Inferior parietal cortex (tissue), 1 donor: ENCODE results near the gene IZUMO4.

Experiments
- DNase-seq: peaks from one replicate; pipeline ENCODE4 v3.0.0-alpha.2; 2016; ENCODE audit errors: extremely low spot score

The IZUMO4 gene

DNA sequence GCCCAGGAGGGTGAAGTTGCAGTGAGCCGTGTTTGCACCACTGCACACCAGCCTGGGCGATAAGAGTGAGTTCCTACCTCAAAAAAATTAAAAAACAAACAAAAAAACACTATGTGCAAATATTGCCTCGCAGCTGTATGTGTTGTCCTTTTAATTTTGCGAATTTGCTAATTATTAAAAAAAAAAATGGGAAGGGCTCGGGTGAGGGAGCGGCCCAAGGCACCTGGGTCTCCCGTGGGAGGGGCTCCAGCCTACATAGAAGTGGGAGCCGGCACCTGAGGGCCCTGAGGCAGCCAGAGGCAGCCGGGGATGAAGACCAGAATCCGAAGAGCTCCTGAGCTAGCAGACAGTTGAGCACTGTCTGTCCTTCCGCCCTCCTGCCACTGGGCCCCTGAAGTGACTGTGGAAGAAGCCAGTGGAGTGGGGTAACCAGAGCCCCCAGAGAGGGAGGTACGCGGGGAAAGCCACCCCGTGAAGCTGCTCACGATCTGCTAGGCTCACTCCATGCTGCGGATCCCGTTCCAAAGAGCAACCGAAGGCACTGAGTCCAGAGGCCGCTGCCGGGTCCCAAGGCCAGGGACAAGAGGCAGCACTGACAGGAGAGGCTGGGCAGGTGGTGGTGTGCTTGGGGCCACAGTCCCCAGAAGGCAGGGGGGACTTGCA lies 6.5 kb downstream of the IZUMO4 start:
- DNase-seq: no peak

DNA sequence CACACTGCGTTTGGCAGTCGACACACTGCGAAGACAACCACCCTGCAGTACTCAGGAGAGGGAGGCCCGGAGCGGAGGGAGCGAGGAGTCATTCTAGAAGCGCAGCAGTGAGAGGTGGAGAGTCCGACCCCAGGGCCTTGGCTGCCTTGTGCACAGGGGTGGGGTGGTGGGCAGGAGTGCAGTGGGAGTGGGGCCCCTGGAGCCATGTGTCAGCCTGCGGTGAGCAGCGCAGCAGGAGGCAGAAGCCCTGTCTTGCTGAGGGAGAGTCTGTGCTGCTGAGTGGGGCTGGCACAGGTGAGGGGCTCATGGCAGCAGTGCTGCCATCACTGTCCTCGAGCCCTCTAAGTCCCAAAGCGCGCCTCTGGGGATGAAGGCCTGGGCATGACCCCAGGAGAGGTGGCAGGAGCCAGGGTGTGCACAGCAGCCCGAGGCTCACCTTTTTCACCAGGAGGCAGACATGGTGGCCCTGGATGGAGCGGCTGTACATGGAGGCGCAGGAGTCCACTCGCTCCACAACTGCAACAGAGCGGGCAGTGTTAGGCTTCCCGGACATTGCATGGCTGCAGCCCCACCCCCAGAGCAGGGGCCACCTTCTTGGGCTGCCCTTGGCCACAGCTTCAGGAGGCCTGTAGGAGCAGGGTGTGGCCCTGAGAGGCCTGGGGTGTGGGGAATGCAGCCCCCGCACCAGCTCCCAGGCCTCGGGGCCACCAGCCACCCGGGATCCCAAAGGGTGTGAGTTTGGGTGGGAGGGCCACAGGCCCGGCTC lies 11.7 kb downstream of the IZUMO4 start:
- no peak for DNase-seq

DNA sequence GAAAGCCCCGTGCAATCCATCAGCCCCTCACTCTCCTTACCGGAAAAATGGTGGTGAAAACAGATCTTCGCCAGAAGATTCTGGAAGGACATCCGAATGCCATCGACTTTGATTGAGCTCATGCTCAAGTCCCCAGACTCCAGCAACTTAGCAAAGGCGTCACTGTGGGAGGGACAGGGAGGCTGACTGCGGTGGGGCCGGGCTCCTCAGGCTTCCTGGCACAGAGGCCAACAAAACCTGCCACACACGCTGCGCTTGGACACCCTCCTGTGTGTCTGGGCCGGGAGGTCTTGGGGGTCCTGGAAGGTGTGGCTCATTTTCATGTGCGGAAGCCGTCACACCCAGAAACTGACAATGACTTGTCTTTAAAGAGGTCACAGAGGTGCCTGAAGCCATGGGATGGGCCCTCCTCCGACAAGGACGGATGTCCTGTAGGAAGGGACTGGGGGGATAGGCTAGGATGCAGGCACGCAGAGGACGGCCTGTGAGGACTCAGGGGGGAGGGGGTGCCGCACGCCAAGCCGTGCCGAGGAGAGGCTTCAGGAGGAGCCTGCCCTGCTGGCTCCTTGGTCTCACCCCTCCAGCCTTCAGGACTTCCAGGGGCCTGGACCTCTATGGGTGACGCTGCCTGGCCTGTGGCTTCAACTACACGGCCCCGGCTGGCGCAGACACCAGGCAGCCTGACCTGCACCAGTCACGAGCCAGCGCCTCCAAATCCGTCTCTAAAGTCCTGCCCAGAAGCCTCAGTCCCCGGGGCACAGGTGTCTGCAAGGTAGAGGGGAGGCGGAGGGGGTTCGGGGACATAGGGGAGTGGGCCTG lies 12.5 kb downstream of the IZUMO4 start:
- no peak for DNase-seq

DNA sequence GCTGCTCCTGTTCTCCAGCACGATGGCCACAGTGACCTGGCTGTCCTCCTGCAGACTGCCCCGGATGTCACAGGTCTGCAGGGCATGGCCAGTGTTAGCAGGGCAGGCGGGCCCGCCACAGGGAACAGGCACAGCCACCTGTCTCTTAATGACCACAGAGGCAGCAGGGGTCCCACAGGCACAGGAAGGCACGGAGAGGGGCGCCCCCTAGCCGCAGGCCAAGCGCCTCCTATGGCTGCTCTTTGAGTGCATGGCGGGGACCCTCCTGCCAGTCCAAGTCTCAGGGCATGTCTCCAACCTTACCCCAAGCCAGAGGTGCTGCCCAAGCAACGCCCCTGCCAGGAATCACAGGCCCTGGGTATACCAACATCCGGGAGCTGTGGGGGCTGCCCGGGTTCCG lies 14.1 kb downstream of the IZUMO4 start:
- DNase-seq: no peak

DNA sequence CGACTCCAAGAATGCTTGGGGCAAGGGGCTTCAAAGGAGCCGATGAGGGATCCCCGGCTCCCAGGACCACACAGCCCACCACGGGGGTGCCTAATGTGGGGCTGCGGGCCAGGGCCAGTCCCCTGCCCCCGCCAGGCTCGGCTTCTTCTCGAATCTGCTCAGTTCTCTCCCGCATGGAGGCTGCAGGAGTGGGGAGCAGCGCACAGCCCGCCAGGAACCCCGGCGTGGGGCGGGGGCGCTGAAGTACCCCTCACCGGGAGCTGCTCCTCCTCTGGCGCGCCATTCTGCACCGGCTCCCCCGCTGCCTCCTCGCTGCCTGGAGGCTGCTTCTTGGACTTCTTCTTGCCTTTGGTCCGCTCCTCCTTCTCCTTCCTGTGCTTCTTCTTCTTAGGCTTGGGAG lies 14.7 kb downstream of the IZUMO4 start:
- DNase-seq: no peak

DNA sequence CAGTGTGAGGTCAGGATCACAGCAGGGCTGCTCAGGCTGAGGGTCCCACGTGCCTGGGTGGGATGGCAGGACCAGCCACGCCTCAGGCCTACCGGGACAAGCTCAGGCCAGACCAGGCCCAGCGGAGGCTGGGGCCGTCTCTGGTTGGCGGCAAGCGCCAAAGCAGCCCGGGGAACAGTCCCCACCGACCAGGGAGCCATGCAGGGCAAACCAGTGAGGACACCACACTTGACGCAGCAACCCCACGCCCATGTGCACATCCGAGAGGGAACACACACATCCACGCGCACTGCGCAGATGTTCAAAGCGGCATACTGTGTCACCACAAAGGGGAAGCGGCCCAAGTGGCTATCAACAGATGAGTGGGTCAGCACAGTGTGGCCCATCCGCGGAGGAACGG lies 15.2 kb downstream of the IZUMO4 start:
- no peak for DNase-seq

DNA sequence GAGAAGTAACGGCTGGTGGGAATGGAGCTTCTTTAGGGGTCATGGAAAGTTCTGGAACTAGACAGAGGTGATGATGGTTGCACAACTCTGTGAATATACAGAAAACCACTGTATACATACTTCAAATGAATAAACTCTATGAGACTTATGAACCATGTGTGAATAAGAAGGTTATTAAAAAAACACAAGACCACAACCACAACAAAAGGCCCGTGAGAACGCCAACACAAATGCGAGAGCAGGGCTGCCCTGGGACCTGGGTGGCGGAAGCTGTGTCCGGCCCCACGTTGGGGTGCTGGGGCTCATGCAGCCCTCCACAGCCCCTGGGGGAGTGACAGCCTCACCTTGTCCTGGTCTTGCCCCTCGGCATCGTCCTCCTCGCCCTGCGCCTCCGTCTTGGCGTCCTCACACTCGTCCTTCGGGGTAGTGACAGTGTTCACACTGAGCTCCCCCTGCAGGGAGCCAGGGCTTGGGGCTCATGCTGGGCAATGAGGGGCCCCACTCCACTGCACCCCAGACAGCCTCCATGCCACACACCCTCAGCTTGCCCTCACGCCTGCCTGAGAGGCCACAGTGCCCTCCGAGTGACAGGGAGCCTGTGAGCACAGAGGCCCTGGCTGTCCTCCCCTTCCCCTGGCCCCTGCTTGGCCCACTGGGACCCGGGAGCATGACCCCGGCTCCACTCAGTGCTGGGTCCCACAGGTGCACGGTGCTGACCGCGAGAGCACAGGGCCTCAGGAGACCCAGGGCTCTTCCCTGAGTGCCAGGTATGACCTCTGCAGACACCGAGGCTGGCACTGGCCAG lies 16.0 kb downstream of the IZUMO4 start:
- DNase-seq: no peak

DNA sequence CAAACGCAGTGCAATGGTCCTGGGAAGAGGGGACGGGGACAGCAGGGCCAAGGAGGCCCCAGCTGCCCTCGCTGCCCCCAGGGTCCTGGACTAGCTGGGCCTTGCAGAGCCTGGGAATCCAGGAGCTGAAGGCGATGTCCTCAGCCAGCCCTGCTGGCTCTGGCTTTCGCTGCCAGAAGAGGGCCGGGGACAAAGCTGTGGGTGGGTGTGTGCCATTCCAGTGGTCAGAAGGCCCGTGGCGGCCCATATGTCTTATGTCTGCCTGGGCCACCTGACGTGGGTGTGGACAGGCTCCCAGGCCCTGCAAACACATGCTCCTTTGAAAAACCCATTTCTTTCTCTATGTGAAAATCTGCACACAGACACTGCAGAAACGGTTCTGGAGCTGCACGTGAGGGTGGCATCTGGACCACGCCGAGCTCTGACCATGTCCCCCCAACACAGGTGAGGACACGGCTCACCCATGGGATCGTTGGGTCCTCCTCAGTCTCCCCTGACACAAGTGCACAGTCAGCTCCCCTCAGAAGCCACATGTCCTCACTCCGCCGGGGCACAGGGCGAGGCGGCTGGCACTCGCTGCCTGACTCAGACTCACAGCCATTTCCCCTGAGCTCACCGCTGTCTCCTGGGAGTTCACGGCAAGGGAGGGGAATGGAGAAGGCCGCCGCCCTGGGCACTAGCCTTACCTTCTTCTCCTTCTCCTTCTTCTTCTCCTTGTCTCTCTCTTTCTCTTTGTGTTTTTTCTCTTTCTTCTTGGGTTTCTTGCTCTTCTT lies 16.9 kb downstream of the IZUMO4 start:
- DNase-seq: no peak

DNA sequence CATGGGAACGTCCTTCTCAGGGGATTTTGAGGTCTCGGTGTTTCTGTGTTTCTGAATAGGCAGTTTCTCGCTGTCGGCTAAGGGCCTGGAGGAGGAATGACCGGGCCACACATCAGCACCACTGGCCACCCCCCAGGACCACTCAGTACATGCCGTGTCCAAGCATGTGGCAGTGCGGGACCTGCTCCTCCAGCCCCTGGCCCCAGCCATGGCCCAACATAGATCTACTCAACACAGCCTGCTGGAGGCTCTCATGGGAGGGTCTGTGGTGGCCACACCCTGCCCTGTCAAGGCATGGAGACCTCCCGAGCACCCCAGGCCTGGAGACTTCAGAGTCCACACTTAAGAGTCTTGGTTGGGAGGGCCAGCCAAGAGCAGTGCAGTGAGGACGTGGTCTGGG lies 17.5 kb downstream of the IZUMO4 start:
- DNase-seq: no peak

DNA sequence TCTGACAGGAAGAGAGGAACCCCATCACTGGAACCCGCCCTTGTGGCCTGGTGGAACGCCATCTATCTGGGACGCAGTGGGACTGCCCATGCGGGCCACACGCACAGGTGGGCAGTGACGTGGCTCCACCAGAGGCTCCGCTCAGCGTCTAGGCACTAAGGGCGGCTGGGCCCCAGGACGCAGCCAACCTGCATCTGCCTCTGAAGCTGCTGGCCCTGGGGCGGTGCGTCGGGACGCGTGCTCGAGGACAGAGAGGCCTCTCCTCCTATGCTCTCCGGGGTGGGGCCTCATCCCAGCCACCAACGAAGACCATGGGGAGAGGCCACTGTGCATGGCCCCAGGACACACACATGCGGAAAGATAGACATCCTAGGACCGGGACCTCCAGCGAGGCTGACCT lies 18.1 kb downstream of the IZUMO4 start:
- DNase-seq: no peak

DNA sequence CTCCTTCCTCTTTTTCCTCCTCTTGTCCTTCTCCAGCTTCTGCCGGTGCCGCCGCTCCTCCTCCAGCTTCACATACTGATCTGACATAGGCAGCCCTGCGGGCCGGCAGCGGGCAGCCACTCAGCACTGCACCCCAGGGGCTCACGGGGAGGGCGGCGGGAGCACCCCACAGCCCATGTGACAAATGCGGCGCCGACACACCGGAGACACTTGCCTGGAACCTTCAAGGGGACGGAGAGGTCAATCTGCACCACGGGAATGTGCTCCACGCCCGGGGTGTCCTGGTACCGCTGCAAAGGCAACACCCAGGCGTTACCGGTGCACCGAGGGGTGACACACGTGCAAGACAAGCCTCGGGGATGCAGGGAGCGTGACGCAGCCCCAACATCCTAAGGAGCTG lies 18.6 kb downstream of the IZUMO4 start:
- DNase-seq: no peak

DNA sequence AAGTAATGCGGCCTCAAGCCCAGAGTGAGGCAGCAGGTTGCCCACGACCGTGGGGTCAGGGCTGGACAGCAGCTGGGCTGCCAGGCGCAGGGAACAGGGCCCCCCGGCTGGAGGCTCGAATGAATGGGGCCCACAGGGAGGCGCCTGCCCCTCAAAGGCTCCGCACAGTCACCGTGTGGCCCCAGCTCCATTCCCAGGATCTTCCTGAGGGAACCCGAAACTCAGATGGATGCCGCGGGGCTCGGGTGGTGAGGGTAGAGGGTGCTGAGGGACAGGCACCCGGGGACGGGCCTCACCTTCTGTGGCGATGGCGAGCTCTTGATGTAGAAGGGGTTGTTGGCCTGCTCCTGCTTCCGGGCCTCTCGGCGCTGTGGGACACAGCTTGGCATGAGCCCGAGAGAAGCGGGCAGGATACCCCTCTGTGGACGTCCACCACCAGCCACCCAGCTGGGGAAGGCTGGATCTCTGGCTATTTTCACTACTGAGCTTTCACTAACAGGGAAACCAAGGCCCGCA lies 19.3 kb downstream of the IZUMO4 start:
- DNase-seq: no peak

DNA sequence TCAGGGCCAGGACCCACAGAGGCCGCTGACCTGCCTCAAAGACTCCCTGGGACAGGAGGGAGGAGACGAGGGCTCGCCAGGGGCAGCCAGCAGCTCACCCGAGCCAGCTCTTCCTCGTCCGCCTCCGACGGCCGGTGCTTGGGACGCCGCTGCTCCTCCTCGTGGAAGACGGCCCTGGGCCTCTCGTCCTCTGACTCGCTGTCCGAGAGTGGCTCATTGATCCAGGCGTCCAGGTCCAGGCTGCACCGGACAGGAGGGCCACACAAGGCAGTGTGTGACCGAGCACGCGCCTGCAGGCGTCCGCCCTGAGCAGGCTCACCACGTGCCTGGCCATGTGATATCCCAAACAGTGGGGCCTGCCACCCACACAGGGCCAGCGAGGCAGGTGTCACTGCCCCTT lies 19.8 kb downstream of the IZUMO4 start:
- no peak for DNase-seq

DNA sequence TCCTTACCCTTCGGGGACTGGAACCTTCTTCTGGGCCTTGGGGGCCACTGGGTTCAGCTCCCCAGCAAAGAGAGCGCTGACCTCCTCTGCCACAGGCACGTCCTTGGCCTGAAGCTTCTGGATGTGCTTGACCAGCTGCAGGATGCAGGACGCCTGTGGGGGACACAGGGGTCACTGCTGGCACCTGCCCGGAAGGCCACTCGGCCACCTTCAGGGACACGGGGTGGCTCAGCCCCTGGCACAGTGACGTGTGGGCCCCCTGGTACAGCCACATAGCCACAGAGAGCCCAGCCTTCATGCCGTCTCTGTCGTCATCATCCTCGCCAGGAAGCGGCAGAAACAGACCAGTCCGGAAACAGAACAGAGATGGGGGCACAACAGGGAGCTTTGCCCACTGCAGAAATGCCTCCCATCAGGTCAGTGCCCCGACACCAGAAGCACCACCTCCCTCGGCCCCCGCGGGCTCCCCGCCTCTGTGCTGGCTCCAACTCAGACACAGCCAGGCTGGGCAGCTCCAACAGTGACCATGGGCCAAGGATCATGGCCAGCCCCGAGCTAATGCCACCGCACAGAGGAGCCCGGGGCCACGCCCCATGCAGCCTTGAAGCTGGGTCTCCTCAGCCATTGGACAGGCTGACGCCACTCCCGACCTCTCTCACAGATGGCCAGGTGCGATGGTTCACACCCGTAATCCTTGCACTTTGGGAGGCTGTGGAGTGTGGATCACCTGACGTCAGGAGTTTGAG lies 20.7 kb downstream of the IZUMO4 start:
- no peak for DNase-seq

DNA sequence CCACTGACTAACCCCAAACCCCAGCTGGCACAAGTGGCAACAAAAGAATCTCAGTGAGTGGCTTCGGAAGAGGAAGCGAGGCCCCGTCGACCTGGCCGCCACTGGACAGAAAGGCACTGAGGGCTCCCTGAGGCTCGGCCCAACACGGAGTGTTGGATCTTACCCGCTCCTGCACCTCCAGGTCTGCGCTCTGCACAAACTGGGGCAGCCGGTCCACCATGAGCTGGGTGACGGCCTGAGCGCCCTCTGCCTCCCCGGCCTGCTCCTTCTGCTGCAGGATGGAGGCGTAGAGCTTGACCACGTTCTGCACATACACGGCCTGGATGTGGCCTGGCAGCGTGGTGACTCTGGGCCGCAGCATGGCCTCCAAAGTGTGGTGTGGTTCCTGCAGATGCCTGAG lies 21.7 kb downstream of the IZUMO4 start:
- DNase-seq: no peak

DNA sequence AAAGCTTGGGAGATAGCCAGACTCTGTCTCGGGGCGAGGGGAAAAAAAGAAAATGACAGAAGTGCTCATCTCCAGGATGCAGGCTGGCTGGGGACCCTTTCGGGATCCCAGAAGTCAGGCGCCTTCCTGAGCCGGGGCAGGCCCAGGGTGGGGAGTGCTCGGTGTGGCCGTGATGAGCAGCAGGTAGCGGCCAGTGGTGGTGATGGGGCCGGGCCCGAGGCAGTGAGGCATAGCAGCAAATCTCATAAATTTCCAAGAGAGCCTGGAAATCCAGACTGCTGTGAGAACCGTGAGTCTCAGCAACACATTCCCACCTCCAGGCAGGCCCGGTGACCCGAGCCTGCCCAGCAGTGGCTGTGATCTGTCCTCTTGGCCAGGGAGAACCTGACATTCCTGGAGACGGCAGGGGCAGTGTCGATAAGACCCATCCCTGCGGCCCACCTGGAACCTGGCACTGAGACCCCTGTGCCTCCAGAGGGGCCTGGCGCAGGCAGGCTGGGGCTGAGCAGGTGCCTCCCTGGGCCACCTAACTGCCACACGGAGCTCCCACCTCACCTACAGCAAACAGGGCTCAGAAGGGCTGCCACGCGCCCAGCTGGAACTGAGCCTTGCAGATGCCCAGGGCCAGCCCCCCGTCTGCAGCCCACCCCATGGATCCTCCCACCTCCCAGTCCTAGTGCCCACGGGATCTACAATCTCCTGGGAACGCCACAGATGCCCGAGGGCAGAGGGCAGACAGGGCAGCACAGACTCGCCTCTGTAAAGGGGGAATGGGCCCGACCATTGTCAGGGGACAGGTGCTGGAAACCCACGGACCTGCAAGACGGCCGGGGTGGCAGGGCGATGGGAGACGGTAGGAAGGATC lies 23.4 kb downstream of the IZUMO4 start:
- DNase-seq: no peak

DNA sequence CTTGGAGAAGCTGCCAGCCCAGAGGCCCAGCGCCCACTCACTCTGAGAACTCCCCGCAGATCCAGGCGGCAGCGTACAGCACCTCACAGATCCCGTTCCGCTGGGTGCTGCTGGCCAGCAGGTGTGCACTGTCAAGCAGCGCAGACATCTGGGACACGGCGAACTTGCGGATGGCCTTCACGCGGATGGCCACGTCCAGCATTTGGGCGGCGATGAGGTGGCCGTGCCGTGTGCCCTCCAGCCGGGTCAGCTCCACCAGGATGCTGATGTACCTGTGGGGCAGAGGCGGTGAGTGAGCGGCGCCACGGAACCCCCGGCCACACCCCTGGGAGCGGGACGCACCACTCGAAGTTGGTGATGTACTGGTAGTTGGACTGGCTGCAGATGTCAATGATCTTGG lies 24.1 kb downstream of the IZUMO4 start:
- no peak for DNase-seq

DNA sequence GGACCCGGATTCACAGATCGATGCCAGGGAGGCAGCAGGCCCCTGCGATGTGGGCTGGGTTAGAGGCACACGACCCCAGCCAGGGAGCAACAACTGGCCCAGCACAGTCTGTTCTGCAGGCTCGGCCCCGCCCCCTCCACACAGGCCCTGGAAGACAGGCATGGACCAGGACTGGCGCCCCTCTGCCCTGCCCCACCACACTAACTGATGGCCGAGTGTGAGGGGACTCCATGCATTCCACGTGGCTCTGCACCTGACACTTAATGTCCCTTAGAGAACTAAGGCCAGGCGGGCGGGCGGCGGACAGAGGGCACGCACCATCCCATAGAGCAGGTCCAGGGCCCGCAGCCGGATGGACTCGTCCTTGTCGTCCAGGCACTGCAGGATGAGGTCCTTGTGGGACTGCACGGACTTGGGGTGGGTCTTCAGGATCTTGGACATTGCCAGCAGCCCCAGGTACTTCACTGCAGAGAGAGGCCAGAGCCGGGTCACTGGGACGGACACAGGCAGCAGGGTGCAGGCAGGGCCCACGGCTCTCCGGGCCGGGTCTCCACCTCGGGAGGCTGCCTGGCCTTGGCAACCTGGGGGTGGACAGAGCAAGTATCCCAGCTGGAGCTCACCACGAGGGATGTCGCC lies 24.8 kb downstream of the IZUMO4 start:
- no peak for DNase-seq

DNA sequence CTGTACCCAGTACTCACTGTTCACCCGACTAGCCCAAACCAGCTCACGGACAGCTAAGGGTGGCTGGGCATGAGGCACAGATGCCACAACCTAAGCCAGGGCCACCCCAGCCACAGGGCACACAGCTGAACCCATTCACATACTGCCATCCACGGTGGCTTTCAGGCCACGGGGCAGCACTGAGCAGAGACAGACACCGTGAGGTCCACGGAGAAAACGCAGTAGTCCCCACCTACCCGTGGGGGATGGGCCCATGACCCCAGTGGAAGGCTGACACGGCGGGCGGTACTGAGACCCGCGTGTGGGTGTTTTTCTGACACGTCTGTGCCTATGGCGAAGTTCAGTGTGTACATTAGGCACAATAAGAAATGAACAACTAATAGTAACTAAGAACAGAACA lies 25.5 kb downstream of the IZUMO4 start:
- no peak for DNase-seq
